Measurements from ENCODE around the gene TPPP2.

TPPP2 gene

GRCh38 chr14:20997564-20997963 lies 32.5 kb upstream of the TPPP2 start:
- Histone ChIP-seq H3K4me3 (ENCODE audit: low read depth, low read length) (no peak overlapping the region), H3K9me3 (ENCODE audit: control insufficient read depth, insufficient read depth, low read depth, low read length) (no peaks in the 10 kb centered on the region), H3K36me3 (ENCODE audit: control insufficient read depth in 2 of 2, insufficient read depth in 1 of 2, low read length in 2 of 2) (peaks cover 49 to 55% of the 10 kb centered on the region in 2 experiments), H3K27ac (ENCODE audit: extremely low read depth, low read depth, low read length) (no peak overlapping the region), H3K4me1 (ENCODE audit: control insufficient read depth, insufficient read depth, low read length) (no peaks in the 10 kb centered on the region)
- TF ChIP-seq YY1 (tag by site-specific recombination; IDR thresholded peaks at IDR 0.05) = no peak
- no peak for TF ChIP-seq KLF8 (tag by site-specific recombination; IDR thresholded peaks at IDR 0.05)
- no peak for TF ChIP-seq ZNF221 (tag by site-specific recombination; IDR thresholded peaks at IDR 0.05; ENCODE audit: borderline replicate concordance)
- no peak for TF ChIP-seq ZNF214 (tag by site-specific recombination; IDR thresholded peaks at IDR 0.05; ENCODE audit: borderline replicate concordance)
- TF ChIP-seq KLF17 (tag by site-specific recombination; IDR thresholded peaks at IDR 0.05) = no peak
- TF ChIP-seq ZNF624 (tag by site-specific recombination; IDR thresholded peaks at IDR 0.05) = no peak
- TF ChIP-seq MYNN (tag by site-specific recombination; IDR thresholded peaks at IDR 0.05; ENCODE audit: borderline replicate concordance) = no peak
- no peak for TF ChIP-seq ZSCAN30 (tag by site-specific recombination; IDR thresholded peaks at IDR 0.05)
- no peak for TF ChIP-seq ZNF133 (tag by site-specific recombination; IDR thresholded peaks at IDR 0.05)
- no peak for TF ChIP-seq ZNF239 (tag by site-specific recombination; IDR thresholded peaks at IDR 0.05)
- no peak for TF ChIP-seq ZNF132 (tag by site-specific recombination; IDR thresholded peaks at IDR 0.05; ENCODE audit: borderline replicate concordance)
- no peak for TF ChIP-seq ZNF148 (tag by site-specific recombination; IDR thresholded peaks at IDR 0.05; ENCODE audit: borderline replicate concordance)
- no peak for TF ChIP-seq ZNF18 (tag by site-specific recombination; IDR thresholded peaks at IDR 0.05)
- TF ChIP-seq PRDM6 (tag by site-specific recombination; IDR thresholded peaks at IDR 0.05) = no peak
- TF ChIP-seq ZNF423 (tag by site-specific recombination; IDR thresholded peaks at IDR 0.05) = no peak
- no peak for TF ChIP-seq ZNF707 (tag by site-specific recombination; IDR thresholded peaks at IDR 0.05)
- no peak for TF ChIP-seq SCRT2 (tag by site-specific recombination; IDR thresholded peaks at IDR 0.05)
- TF ChIP-seq BCL11B (tag by site-specific recombination; IDR thresholded peaks at IDR 0.05; ENCODE audit: low read depth) = no peak
- no peak for TF ChIP-seq ZNF561 (tag by site-specific recombination; IDR thresholded peaks at IDR 0.05; ENCODE audit: borderline replicate concordance)
- TF ChIP-seq ZNF621 (tag by site-specific recombination; IDR thresholded peaks at IDR 0.05) = no peak
- ChIA-PET CTCF (interaction anchor here (0.9 to 5.4 kb wide), 5 partner anchors 8 to 139 kb away, joined by 3 to 35 read pairs (median 5); no protein-coding TSS in a partner anchor), POLR2A (interaction anchor here (1.0 kb wide), 1 partner anchor 27 kb away, joined by 3 read pairs; no protein-coding TSS in a partner anchor)
